K562 (cell line): ENCODE measurements around the gene SERPINE2. TPM values are rescaled to one million over a fixed set of nuclear protein-coding genes. Genes with fewer than 3 reads are reported as not detected.

Source experiments
- ELF1 ChIP-seq: fragments of 200-800 bp; sonication (Bioruptor generic); IDR thresholded peaks from 2 replicates; pipeline ENCODE4 v1.6.1; 2016; ENCODE audit warnings: missing genetic modification characterization, missing compliant biosample characterization
- HNRNPUL1 ChIP-seq: fragments of 200-400 bp; formaldehyde crosslinking; IDR thresholded peaks from 2 replicates; pipeline ENCODE4 v1.6.1; 2017; ENCODE audit warnings: low read length
- KDM4B ChIP-seq, 2 experiments: fragments of 450-650 bp in 1 of 2; sonication (generic) in 1 of 2; IDR thresholded peaks; 2 replicates each; pipeline ENCODE4 v1.6.1; 2016 to 2017; ENCODE audit warnings: borderline replicate concordance in 2 of 2, antibody characterized with exemption in 1 of 2, low read depth in 1 of 2, mild to moderate bottlenecking in 1 of 2
- NCOA6 ChIP-seq: fragments of 450-650 bp; IDR thresholded peaks from 2 replicates; pipeline ENCODE4 v1.6.1; 2017; ENCODE audit warnings: mild to moderate bottlenecking
- ZNF780A ChIP-seq: fragments of 250-450 bp; sonication (Bioruptor Pico); IDR thresholded peaks from 2 replicates; pipeline ENCODE4 v1.5.0; 2021; ENCODE audit warnings: mild to moderate bottlenecking
- polyA plus RNA-seq, 8 experiments: library from polyadenylated mRNA; depleted of rRNA in 4 of 8; stranded (reverse) in 5 of 8; unstranded in 3 of 8; fragments of >200 nt; fragmentation: Nextera tagmentation in 2 of 8; fragmentation: Illumina TruSeq in 1 of 8; extraction: Ambion mirVana in 2 of 8; extraction: Trizol in 1 of 8; gene quantifications; 2 replicates each; pipeline versions ENCODE4 v1.2.1 to v1.2.3, GENCODE V29; 2011 to 2014; ENCODE audit warnings: inconsistent platforms in 1 of 8, missing spikeins in 1 of 8
- total RNA-seq, 7 experiments: library from RNA; depleted of rRNA in 6 of 7; stranded (reverse); fragments of >200 nt in 6 of 7; fragmentation: Illumina TruSeq in 2 of 7; extraction: Trizol in 2 of 7; gene quantifications; 2 replicates each; pipeline versions ENCODE4 v1.2.1 to v1.2.3, GENCODE V29; 2011 to 2021; ENCODE audit warnings: low replicate concordance in 1 of 7
- TF ChIP-seq, protein P1 (sequence below): fragments of 450-650 bp; IDR thresholded peaks from 2 replicates; pipeline ENCODE4 v1.6.1; 2016; ENCODE audit warnings: mild to moderate bottlenecking, moderate library complexity
- TF ChIP-seq, protein P2 (sequence below), 2 experiments: fragments of 450-650 bp in 1 of 2; sonication (generic) in 1 of 2; formaldehyde crosslinking in 1 of 2; IDR thresholded peaks; 2 replicates each; pipeline versions ENCODE4 v1.7.1 to v1.9.0; 2016 to 2022; ENCODE audit warnings: inconsistent platforms in 1 of 2, mild to moderate bottlenecking in 1 of 2, missing genetic modification reagents in 1 of 2

The SERPINE2 gene
- total and polyA plus RNA-seq, 9 of the 15 experiments (the other 6 are each of a cell fraction or from before 2014, with no cell fraction given), result 0.03 to 0.16 (median 0.13) TPM; not detected in 6

DNA sequence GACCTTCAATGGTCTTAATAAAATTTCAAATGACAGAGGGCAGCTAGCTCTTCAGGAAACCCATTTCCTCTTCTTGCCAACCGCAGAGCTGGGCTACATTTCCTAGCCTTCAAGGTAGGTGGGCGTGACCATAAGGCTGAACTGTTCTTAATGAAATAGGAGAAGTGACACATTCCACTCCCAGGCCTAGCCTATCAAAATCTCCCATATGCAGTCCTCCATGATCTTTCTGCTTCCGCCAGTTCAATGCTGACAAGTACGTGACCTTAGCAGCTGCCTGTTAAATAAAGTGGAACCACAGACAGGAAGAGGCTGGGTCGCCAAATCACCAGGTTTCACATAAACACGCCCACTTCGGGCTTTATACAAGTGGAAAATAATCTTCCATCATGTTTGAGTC lies 13.2 kb downstream of the SERPINE2 start (continued):
- TF ChIP-seq KDM4B (IDR thresholded peaks at IDR 0.05; ENCODE audit: borderline replicate concordance in 2 of 2, low read depth in 1 of 2) (no peak), ELF1 (tag) (0 out of 2 replicates have a peak, but pooled peaks have one; percentile 15), ZNF780A (no peak), NCOA6 (no peak), HNRNPUL1 (no peak)
- TF ChIP-seq, protein P1, sequence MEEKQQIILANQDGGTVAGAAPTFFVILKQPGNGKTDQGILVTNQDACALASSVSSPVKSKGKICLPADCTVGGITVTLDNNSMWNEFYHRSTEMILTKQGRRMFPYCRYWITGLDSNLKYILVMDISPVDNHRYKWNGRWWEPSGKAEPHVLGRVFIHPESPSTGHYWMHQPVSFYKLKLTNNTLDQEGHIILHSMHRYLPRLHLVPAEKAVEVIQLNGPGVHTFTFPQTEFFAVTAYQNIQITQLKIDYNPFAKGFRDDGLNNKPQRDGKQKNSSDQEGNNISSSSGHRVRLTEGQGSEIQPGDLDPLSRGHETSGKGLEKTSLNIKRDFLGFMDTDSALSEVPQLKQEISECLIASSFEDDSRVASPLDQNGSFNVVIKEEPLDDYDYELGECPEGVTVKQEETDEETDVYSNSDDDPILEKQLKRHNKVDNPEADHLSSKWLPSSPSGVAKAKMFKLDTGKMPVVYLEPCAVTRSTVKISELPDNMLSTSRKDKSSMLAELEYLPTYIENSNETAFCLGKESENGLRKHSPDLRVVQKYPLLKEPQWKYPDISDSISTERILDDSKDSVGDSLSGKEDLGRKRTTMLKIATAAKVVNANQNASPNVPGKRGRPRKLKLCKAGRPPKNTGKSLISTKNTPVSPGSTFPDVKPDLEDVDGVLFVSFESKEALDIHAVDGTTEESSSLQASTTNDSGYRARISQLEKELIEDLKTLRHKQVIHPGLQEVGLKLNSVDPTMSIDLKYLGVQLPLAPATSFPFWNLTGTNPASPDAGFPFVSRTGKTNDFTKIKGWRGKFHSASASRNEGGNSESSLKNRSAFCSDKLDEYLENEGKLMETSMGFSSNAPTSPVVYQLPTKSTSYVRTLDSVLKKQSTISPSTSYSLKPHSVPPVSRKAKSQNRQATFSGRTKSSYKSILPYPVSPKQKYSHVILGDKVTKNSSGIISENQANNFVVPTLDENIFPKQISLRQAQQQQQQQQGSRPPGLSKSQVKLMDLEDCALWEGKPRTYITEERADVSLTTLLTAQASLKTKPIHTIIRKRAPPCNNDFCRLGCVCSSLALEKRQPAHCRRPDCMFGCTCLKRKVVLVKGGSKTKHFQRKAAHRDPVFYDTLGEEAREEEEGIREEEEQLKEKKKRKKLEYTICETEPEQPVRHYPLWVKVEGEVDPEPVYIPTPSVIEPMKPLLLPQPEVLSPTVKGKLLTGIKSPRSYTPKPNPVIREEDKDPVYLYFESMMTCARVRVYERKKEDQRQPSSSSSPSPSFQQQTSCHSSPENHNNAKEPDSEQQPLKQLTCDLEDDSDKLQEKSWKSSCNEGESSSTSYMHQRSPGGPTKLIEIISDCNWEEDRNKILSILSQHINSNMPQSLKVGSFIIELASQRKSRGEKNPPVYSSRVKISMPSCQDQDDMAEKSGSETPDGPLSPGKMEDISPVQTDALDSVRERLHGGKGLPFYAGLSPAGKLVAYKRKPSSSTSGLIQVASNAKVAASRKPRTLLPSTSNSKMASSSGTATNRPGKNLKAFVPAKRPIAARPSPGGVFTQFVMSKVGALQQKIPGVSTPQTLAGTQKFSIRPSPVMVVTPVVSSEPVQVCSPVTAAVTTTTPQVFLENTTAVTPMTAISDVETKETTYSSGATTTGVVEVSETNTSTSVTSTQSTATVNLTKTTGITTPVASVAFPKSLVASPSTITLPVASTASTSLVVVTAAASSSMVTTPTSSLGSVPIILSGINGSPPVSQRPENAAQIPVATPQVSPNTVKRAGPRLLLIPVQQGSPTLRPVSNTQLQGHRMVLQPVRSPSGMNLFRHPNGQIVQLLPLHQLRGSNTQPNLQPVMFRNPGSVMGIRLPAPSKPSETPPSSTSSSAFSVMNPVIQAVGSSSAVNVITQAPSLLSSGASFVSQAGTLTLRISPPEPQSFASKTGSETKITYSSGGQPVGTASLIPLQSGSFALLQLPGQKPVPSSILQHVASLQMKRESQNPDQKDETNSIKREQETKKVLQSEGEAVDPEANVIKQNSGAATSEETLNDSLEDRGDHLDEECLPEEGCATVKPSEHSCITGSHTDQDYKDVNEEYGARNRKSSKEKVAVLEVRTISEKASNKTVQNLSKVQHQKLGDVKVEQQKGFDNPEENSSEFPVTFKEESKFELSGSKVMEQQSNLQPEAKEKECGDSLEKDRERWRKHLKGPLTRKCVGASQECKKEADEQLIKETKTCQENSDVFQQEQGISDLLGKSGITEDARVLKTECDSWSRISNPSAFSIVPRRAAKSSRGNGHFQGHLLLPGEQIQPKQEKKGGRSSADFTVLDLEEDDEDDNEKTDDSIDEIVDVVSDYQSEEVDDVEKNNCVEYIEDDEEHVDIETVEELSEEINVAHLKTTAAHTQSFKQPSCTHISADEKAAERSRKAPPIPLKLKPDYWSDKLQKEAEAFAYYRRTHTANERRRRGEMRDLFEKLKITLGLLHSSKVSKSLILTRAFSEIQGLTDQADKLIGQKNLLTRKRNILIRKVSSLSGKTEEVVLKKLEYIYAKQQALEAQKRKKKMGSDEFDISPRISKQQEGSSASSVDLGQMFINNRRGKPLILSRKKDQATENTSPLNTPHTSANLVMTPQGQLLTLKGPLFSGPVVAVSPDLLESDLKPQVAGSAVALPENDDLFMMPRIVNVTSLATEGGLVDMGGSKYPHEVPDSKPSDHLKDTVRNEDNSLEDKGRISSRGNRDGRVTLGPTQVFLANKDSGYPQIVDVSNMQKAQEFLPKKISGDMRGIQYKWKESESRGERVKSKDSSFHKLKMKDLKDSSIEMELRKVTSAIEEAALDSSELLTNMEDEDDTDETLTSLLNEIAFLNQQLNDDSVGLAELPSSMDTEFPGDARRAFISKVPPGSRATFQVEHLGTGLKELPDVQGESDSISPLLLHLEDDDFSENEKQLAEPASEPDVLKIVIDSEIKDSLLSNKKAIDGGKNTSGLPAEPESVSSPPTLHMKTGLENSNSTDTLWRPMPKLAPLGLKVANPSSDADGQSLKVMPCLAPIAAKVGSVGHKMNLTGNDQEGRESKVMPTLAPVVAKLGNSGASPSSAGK, result 0 out of 2 replicates have a peak, but pooled peaks have one; percentile 13
- TF ChIP-seq, protein P2, sequence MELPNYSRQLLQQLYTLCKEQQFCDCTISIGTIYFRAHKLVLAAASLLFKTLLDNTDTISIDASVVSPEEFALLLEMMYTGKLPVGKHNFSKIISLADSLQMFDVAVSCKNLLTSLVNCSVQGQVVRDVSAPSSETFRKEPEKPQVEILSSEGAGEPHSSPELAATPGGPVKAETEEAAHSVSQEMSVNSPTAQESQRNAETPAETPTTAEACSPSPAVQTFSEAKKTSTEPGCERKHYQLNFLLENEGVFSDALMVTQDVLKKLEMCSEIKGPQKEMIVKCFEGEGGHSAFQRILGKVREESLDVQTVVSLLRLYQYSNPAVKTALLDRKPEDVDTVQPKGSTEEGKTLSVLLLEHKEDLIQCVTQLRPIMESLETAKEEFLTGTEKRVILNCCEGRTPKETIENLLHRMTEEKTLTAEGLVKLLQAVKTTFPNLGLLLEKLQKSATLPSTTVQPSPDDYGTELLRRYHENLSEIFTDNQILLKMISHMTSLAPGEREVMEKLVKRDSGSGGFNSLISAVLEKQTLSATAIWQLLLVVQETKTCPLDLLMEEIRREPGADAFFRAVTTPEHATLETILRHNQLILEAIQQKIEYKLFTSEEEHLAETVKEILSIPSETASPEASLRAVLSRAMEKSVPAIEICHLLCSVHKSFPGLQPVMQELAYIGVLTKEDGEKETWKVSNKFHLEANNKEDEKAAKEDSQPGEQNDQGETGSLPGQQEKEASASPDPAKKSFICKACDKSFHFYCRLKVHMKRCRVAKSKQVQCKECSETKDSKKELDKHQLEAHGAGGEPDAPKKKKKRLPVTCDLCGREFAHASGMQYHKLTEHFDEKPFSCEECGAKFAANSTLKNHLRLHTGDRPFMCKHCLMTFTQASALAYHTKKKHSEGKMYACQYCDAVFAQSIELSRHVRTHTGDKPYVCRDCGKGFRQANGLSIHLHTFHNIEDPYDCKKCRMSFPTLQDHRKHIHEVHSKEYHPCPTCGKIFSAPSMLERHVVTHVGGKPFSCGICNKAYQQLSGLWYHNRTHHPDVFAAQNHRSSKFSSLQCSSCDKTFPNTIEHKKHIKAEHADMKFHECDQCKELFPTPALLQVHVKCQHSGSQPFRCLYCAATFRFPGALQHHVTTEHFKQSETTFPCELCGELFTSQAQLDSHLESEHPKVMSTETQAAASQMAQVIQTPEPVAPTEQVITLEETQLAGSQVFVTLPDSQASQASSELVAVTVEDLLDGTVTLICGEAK (IDR thresholded peaks at IDR 0.05), result peak; percentile 27; the same call in 1 of the 2 replicates
- TF ChIP-seq, protein P2 (CRISPR knock-in tag; IDR thresholded peaks at IDR 0.05), result no peak
